ENCODE results near the gene EGFR. TPM values are rescaled to one million over a fixed set of nuclear protein-coding genes. Genes with fewer than 3 reads are reported as not detected.

EGFR gene
- total and polyA plus RNA-seq, 7 donors = 3.6 to 61.5 (median 35.6) TPM

DNA sequence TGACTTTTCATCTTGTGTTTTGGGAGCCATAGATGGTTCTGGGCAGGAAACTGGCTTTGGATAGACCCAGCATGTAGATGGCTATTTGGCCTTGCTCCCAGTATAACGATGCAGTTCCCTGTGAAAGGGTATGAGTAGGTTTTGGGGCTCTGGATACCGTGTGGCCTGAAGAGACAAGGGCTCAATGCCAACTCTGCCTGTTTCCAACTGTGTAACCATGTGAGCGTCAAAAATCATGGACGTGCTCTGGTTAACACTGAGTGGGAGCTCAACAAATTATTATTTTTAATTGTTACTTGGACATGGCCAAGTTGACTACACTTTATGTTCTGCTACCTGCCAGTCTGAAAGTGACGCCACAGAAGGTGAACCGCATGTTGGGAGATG lies 41.8 kb downstream of the EGFR start:
- Histone ChIP-seq H3K4me1 (peaks cover 0 to 49% (median 43%) of the 10 kb centered on the region in 4 donors), H3K36me3 (no peaks in the 10 kb centered on the region), H3K4me3 (no peak overlapping the region), H3K27ac (peak overlapping the region in 3 of 4 donors; percentile 13 to 61 (median 56)), H3K27me3 (no peaks in the 10 kb centered on the region), H3K9me3 (no peaks in the 10 kb centered on the region)
- intact Hi-C loops (cut with DNase I) = loop anchor here (5.0 to 10.0 kb wide), 2 partner anchors 38 to 194 kb away; no protein-coding TSS in a partner anchor
- DNase-seq = no peak
- TF ChIP-seq EP300 (IDR thresholded peaks at IDR 0.05) = no peak
- TF ChIP-seq POLR2A (IDR thresholded peaks at IDR 0.05) = no peak
- TF ChIP-seq, protein P1, sequence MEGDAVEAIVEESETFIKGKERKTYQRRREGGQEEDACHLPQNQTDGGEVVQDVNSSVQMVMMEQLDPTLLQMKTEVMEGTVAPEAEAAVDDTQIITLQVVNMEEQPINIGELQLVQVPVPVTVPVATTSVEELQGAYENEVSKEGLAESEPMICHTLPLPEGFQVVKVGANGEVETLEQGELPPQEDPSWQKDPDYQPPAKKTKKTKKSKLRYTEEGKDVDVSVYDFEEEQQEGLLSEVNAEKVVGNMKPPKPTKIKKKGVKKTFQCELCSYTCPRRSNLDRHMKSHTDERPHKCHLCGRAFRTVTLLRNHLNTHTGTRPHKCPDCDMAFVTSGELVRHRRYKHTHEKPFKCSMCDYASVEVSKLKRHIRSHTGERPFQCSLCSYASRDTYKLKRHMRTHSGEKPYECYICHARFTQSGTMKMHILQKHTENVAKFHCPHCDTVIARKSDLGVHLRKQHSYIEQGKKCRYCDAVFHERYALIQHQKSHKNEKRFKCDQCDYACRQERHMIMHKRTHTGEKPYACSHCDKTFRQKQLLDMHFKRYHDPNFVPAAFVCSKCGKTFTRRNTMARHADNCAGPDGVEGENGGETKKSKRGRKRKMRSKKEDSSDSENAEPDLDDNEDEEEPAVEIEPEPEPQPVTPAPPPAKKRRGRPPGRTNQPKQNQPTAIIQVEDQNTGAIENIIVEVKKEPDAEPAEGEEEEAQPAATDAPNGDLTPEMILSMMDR (IDR thresholded peaks at IDR 0.05) = no peak
- no peak for TF ChIP-seq POLR2AphosphoS5 (IDR thresholded peaks at IDR 0.05)
- WGBS, 2 donors = 90 to 92% methylated on average over 6 of the region's 6 CpGs

- 86 to 88% methylated on average over 10 of the region's 10 CpGs for WGBS, 2 donors
- H3K4me3 ChIP-seq = no peak overlapping the region
- H3K36me3 ChIP-seq = no peaks in the 10 kb centered on the region
- H3K27ac ChIP-seq = peak overlapping the region in 3 of 4 donors; percentile 13 to 61 (median 56)
- intact Hi-C loops (cut with DNase I) = loop anchor here (5.0 to 10.0 kb wide), 2 partner anchors 40 to 193 kb away; no protein-coding TSS in a partner anchor
- TF ChIP-seq POLR2A (IDR thresholded peaks at IDR 0.05) (no peak), POLR2AphosphoS5 (IDR thresholded peaks at IDR 0.05) (no peak), EP300 (IDR thresholded peaks at IDR 0.05) (no peak)
- TF ChIP-seq, protein P1 (IDR thresholded peaks at IDR 0.05) = no peak
- H3K27me3 ChIP-seq = no peaks in the 10 kb centered on the region
- no peak for DNase-seq
- H3K9me3 ChIP-seq = no peaks in the 10 kb centered on the region
- H3K4me1 ChIP-seq = peaks cover 0 to 59% (median 55%) of the 10 kb centered on the region in 4 donors
Observed at GRCh38 chr7:55061726-55062499, 43.1 kb downstream of the EGFR start.

DNA sequence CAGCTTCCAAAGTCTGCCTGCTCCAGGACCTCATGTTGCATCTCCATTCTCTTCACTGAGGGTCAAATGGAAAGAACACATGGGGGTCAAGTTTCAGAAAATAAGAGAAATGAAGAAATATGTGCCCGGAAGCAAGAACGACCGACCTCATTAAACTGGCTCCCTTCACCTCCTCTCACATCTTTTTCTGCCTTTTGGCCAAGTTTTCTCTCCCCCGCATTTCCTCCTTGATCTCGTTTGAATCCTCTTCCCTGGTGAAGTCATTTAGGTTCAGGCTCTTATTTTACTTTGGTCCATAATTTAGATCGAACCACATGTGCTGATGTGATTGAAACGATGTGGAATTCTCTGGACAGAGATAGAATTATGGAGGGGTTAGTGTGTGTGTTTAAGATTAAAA lies 44.2 kb downstream of the EGFR start:
- TF ChIP-seq, protein P1 (IDR thresholded peaks at IDR 0.05) = no peak
- TF ChIP-seq POLR2A (IDR thresholded peaks at IDR 0.05) (no peak), EP300 (IDR thresholded peaks at IDR 0.05) (no peak), POLR2AphosphoS5 (IDR thresholded peaks at IDR 0.05) (no peak)
- H3K9me3 ChIP-seq = no peaks in the 10 kb centered on the region
- intact Hi-C loops (cut with DNase I) = loop anchor here (5.0 to 10.0 kb wide), 2 partner anchors 41 to 192 kb away; no protein-coding TSS in a partner anchor
- H3K4me3 ChIP-seq = no peak overlapping the region
- DNase-seq = no peak
- peaks cover 0 to 59% (median 55%) of the 10 kb centered on the region in 4 donors for H3K4me1 ChIP-seq
- H3K27me3 ChIP-seq = no peaks in the 10 kb centered on the region
- H3K27ac ChIP-seq = peak overlapping the region in 3 of 4 donors; percentile 31 to 81 (median 80)
- 92 to 94% methylated on average over 7 of the region's 7 CpGs for WGBS, 2 donors
- no peaks in the 10 kb centered on the region for H3K36me3 ChIP-seq

DNA sequence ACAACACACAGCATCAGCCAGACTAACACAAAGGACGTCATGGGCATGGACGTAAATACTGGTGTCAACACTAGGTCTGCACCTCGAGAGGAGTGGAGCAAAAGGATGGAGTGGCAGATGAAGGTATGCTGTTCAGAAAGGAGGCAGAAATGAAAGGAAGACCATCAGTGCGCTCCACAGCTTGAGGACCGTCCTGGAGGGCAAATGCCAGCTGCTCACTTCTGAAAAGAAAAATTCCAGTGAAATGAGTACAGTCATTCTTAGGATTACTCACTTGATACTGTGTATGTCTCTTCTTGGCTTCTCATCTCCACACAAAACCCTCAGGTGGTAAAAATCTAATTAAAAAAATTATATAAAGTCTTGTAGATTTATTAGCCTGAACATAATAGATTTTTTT lies 44.8 kb downstream of the EGFR start:
- H3K27me3 ChIP-seq = no peaks in the 10 kb centered on the region
- peaks cover 0 to 59% (median 55%) of the 10 kb centered on the region in 4 donors for H3K4me1 ChIP-seq
- no peaks in the 10 kb centered on the region for H3K36me3 ChIP-seq
- H3K27ac ChIP-seq = peak overlapping the region in 3 of 4 donors; percentile 29 to 81 (median 80)
- H3K4me3 ChIP-seq = no peak overlapping the region
- DNase-seq = no peak
- WGBS, 2 donors = 86 to 92% methylated on average over 5 of the region's 5 CpGs
- TF ChIP-seq POLR2AphosphoS5 (IDR thresholded peaks at IDR 0.05) = no peak
- intact Hi-C loops (cut with DNase I) = loop anchor here (5.0 to 10.0 kb wide), 2 partner anchors 41 to 191 kb away; no protein-coding TSS in a partner anchor
- H3K9me3 ChIP-seq = no peaks in the 10 kb centered on the region

- H3K27me3 ChIP-seq = no peaks in the 10 kb centered on the region
- no peak for TF ChIP-seq EP300 (IDR thresholded peaks at IDR 0.05)
- peak in 3 of 4 donors; percentile 54 to 81 (median 55) for TF ChIP-seq POLR2AphosphoS5 (IDR thresholded peaks at IDR 0.05)
- TF ChIP-seq, protein P1 (IDR thresholded peaks at IDR 0.05) = no peak
- no peak for TF ChIP-seq POLR2A (IDR thresholded peaks at IDR 0.05)
- H3K4me3 ChIP-seq = peak overlapping the region in 2 of 4 donors; percentile 0 to 21
- no peaks in the 10 kb centered on the region for H3K9me3 ChIP-seq
- 60 to 63% methylated on average over 4 of the region's 4 CpGs for WGBS, 2 donors
- peak; percentile 90 for DNase-seq
- H3K27ac ChIP-seq = peak overlapping the region; percentile 75 to 86 (median 80)
- H3K36me3 ChIP-seq = no peaks in the 10 kb centered on the region
- intact Hi-C loops (cut with DNase I) = loop anchor here (10.0 kb wide), 1 partner anchor 190 kb away; no protein-coding TSS in a partner anchor
- peaks cover 0 to 59% (median 55%) of the 10 kb centered on the region in 4 donors for H3K4me1 ChIP-seq
Observed at GRCh38 chr7:55065079-55065478, 46.3 kb downstream of the EGFR start.

Measured in sigmoid colon (tissue), 7 donors.